Ramos (cell line): ENCODE data around the gene BAX.

Experiments
- in situ Hi-C: fragments of 300-500 bp; cut with MboI; formaldehyde crosslinking; loops from one replicate; pipeline ENCODE4 v1.14.3; 2022; ENCODE audit warnings: low sequenced_read_pairs; ENCODE audit not compliant: unreplicated experiment

Gene BAX

GRCh38 chr19:48970923-48971395 is 16.3 kb downstream of the BAX start:
- in situ Hi-C loops = loop anchor here (5.0 kb wide), 1 partner anchor 179 kb away; no protein-coding TSS in a partner anchor

- in situ Hi-C loops = no loop called here
Measured at GRCh38 chr19:48975947-48976847, 21.5 kb downstream of the BAX start.

- in situ Hi-C loops = no loop called here
Measured at GRCh38 chr19:48977061-48977460, 22.4 kb downstream of the BAX start.

GRCh38 chr19:48982280-48982679 is 27.6 kb downstream of the BAX start:
- in situ Hi-C loops = no loop called here

DNA sequence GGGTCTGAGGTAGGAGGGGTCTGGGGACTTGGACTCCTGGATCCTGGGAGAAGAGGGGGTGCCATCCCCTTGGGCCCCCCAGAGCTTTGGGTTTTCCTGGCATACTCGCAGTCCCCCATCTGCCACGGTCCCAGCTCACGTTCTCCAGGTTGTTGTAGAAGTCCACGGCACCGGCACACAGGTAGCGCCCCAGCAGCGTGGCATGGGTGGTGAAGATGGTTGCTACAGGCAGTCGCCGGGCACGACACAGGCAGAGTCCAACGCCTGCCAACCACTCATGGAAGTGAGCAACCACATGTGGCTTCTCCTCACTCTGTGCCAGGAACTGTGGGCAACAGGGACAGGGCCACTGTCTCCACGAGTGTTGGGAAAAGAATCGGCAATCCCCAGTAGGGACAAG is 31.0 kb downstream of the BAX start:
- in situ Hi-C loops = no loop called here

- in situ Hi-C loops = no loop called here
Measured at GRCh38 chr19:48986211-48986610, 31.5 kb downstream of the BAX start.

GRCh38 chr19:48987323-48987722 is 32.6 kb downstream of the BAX start:
- in situ Hi-C loops = no loop called here

GRCh38 chr19:48988286-48988685 is 33.6 kb downstream of the BAX start:
- in situ Hi-C loops = no loop called here

DNA sequence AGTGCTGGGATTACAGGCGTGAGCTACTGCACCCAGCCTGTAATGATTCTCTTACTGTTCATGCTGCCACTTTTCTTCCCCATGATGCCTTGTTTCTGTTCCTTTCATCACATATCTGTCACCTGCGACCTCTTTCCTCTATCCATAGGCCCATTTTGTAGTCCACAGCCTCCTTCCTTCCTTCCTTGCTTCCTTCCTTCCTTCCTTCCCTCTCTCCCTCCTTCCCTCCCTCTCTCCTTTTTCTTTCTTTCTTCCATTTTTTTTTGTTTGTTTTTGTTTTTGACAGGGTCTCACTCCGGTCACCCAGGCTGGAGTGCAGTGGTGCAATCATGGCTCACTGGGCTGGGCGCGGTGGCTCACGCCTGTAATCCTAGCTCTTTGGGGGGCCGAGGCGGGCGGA is 34.2 kb downstream of the BAX start:
- in situ Hi-C loops = no loop called here

- in situ Hi-C loops = no loop called here
Measured at GRCh38 chr19:48989701-48990291, 35.1 kb downstream of the BAX start.

GRCh38 chr19:48990400-48990799 is 35.7 kb downstream of the BAX start:
- in situ Hi-C loops = no loop called here

DNA sequence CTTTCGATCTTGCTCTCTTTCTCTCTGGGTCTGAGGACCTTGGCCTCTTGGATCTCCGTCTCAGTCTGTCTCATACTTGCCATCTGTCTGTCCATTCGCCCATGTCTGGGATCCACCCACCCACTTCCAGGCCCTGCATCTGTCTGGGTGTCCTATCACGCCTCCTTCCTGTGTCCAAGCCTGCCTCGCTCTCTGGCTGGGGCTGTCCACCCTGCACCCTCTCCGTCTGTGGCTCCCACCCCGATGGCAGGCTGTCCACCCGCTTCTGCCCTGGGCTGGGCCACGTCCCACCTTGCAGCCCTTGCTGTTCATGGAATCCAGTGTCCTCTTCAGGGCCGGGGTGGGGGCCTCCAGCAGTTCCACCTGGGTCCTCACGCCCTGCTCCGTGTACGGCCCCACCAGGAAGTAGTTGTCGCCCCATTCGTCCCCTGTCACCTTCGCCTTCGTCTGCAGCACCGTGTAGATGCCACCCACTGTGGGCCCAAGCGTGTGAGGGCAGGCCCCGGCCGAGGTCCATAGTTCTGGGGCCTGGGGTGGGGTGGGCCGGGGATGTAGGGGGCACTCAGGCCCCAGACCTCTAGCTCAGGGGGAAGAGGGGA is 36.4 kb downstream of the BAX start:
- in situ Hi-C loops = no loop called here

- in situ Hi-C loops = no loop called here
Measured at GRCh38 chr19:48991873-48992580, 37.4 kb downstream of the BAX start.

DNA sequence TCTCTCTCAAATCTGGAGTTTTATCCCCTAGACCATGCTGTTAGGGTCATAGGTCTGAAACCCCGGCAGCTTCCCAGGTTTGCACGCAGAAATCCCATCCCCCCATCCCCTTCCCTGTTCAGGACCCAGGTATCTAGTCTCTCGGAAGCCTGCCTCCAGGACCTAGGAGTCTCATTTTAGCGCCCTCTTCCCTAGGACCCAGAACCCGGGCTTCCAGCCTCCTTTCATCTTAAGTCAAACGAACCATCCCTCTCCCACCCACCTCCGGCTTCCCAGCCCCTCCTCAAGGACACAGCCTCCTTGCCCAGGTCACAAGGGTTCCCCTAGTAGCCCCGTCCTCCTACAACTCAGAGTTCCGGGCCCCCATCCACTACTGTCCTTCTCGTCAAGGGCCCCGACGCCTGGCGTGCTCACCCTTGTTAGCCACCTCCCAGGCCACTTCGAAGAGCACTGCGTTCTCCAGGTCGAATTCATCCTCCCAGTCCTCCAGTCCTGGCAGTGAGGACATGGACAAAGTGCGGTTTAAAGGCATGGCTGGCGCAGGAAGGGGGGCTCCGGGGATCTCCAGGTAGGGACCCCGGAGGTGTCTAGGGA is 38.0 kb downstream of the BAX start:
- in situ Hi-C loops = no loop called here

DNA sequence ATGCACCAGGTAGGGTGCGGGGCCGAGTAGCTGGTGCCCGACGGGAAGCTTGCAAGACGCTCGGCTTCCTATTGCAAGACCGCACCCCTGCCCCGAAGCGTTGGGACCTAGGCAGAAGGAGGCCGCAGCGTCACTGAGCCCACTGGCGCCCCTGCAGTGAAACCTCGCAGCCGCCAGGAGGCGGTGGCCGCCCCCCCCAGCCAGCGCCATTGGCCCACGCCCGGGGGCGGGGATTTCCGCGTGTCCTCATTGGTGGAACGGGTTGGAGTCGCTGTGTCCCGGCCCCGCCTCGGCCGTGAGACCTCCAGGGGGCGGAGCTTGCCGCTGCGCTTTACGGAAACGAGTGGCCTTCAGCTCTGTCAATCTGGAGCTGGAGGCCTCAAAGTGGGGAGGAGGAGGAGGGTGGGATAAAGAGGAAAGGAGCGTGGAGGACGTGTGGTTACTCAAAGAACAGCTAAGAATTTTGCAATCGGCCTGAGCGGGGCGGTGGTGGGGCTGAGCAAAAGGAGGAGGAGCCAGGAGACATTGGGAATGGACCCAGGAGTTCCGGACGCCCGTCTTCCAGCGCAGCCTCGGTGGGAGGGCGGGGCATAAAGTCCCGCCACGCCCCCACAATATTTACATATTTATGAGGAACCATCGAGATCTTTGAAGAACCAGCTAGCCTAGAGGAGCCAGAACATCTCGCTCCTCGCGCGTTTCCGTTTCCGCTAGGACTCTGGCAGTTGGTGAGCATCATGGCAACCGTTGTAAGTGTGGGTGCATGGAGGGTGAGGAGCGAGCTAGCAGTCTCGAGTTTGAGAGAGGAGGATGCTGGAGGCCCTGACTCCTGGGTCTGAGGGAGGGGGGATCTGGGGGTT is 38.7 kb downstream of the BAX start, which contains the start of the genes GYS1 and RUVBL2:
TSS of gene GYS1 (minus strand) at position 135 of the 860 bp plus-strand sequence. CDS start 197 bp downstream, outside the sequence.
TSS of gene RUVBL2 (plus strand) at position 713 of the 860 bp plus-strand sequence. CDS start at position 738, 25 bp downstream.
- in situ Hi-C loops = no loop called here

DNA sequence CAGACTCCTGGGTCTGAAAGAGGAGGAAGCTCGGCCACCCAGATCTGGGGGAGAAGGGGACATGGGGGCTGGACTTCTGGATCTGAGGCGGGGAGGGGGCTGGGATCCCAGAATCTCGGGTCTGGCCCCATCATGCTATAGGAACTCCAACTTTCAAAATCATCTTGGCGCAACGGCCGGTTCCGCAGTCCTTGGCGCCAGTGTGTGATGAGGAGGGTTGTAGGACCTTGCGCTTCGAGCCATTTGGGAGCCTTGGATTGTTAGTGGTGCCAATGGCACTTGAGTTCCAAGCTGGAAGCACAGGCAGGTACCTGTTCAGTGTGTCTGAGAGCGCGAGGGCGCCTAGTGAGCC is 39.3 kb downstream of the BAX start:
- in situ Hi-C loops = no loop called here

GRCh38 chr19:48997972-48998371 is 43.3 kb downstream of the BAX start:
- in situ Hi-C loops = no loop called here

GRCh38 chr19:48999481-49000325 is 45.0 kb downstream of the BAX start:
- in situ Hi-C loops = no loop called here
